COR-L47 (cell line): ENCODE data around the gene ESR1.

Experiments used
- DNase-seq: peaks from one replicate; lab custom pipeline; 2025; lab: John Stamatoyannopoulos, UW

The ESR1 gene

GRCh38 chr6:151807513-151808370 is at the start of gene ESR1:
TSS of gene ESR1 (plus strand) at chr6:151807682. CDS start at chr6:151807913, 231 bp downstream.
- DNase-seq = no peak

GRCh38 chr6:151760486-151760885 is 47.0 kb upstream of the ESR1 start:
- DNase-seq = no peak

GRCh38 chr6:151761851-151762250 is 45.6 kb upstream of the ESR1 start:
- no peak for DNase-seq

- DNase-seq = no peak
Measured at GRCh38 chr6:151762817-151763216, 44.7 kb upstream of the ESR1 start.

- no peak for DNase-seq
Measured at GRCh38 chr6:151763303-151763702, 44.2 kb upstream of the ESR1 start.

GRCh38 chr6:151763938-151764680 is 43.4 kb upstream of the ESR1 start:
- DNase-seq = no peak

GRCh38 chr6:151765444-151765886 is 42.0 kb upstream of the ESR1 start:
- DNase-seq = no peak

- DNase-seq = no peak
Measured at GRCh38 chr6:151772446-151772845, 35.0 kb upstream of the ESR1 start.

GRCh38 chr6:151773382-151773781 is 34.1 kb upstream of the ESR1 start:
- DNase-seq = no peak

GRCh38 chr6:151782560-151782959 is 24.9 kb upstream of the ESR1 start:
- DNase-seq = no peak

GRCh38 chr6:151783692-151784091 is 23.8 kb upstream of the ESR1 start:
- DNase-seq = no peak

- no peak for DNase-seq
Measured at GRCh38 chr6:151784441-151785214, 22.9 kb upstream of the ESR1 start.

- no peak for DNase-seq
Measured at GRCh38 chr6:151796842-151797530, 10.5 kb upstream of the ESR1 start.

- DNase-seq = no peak
Measured at GRCh38 chr6:151803743-151804142, 3.7 kb upstream of the ESR1 start.

GRCh38 chr6:151804585-151805285 is 2.7 kb upstream of the ESR1 start:
- DNase-seq = no peak

GRCh38 chr6:151805286-151805840 is 2.1 kb upstream of the ESR1 start:
- DNase-seq = no peak

- no peak for DNase-seq
Measured at GRCh38 chr6:151806757-151807512, 547 bp upstream of the ESR1 start.

- no peak for DNase-seq
Measured at GRCh38 chr6:151808371-151809241, 1.1 kb downstream of the ESR1 start.

GRCh38 chr6:151811081-151811480 is 3.6 kb downstream of the ESR1 start:
- DNase-seq = no peak
